MM.1S (cell line): Measurements from ENCODE around the gene CLCF1.
A peak's percentile ranks its signal among the peaks of the same experiment; 100 is the strongest.

Experiments used
- EZH2 ChIP-seq: fragments of 300-600 bp; sonication (generic); optimal IDR thresholded peaks from 2 replicates; pipeline ENCODE3; 2017; ENCODE audit warnings: low read depth, mild to moderate bottlenecking, antibody characterized with exemption, low read length, mixed read lengths
- EZH2phosphoT487 ChIP-seq: fragments of 300-600 bp; sonication (generic); IDR thresholded peaks from 2 replicates; pipeline ENCODE4 v1.6.1; 2018; ENCODE audit warnings: antibody characterized with exemption, low read length
- TF ChIP-seq, protein P1 (sequence below): fragments of 300-600 bp; sonication (generic); IDR thresholded peaks from 2 replicates; pipeline ENCODE4 v1.5.1; 2016; ENCODE audit warnings: antibody characterized with exemption, low read length, mixed read lengths

- TF ChIP-seq, protein P1, sequence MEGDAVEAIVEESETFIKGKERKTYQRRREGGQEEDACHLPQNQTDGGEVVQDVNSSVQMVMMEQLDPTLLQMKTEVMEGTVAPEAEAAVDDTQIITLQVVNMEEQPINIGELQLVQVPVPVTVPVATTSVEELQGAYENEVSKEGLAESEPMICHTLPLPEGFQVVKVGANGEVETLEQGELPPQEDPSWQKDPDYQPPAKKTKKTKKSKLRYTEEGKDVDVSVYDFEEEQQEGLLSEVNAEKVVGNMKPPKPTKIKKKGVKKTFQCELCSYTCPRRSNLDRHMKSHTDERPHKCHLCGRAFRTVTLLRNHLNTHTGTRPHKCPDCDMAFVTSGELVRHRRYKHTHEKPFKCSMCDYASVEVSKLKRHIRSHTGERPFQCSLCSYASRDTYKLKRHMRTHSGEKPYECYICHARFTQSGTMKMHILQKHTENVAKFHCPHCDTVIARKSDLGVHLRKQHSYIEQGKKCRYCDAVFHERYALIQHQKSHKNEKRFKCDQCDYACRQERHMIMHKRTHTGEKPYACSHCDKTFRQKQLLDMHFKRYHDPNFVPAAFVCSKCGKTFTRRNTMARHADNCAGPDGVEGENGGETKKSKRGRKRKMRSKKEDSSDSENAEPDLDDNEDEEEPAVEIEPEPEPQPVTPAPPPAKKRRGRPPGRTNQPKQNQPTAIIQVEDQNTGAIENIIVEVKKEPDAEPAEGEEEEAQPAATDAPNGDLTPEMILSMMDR, result peak; percentile 37; the same call in 1 of the 2 replicates
- TF ChIP-seq EZH2, result no peak
- no peak for TF ChIP-seq EZH2phosphoT487
These were observed 28.2 kb upstream of the CLCF1 start, which contains the start of gene PPP1CA for GRCh38 chr11:67401495-67402191.
